HEK293 (cell line): Measurements from ENCODE around the gene PIGL.

Experiments used
- CTCF ChIA-PET: fragments of 350-600 bp; formaldehyde crosslinking; extraction: SDS; loops from one replicate; lab custom pipeline; 2021; ENCODE audit warnings: antibody characterized with exemption; lab: Yijun Ruan, JAX
- POLR2A ChIA-PET: fragments of 300-600 bp; formaldehyde crosslinking; extraction: SDS; loops from one replicate; lab custom pipeline; 2020; ENCODE audit warnings: antibody characterized with exemption, inconsistent platforms; lab: Yijun Ruan, JAX
- H3K27ac ChIP-seq: fragments of 200-500 bp; sonication (Bioruptor generic); 2 replicates; pipeline ENCODE4 v1.5.1; 2014; ENCODE audit warnings: low read depth, low read length, control low read depth, inconsistent platforms; ENCODE audit errors: extremely low read depth
- H3K36me3 ChIP-seq, 2 experiments: fragments of 200-500 bp in 1 of 2; sonication (Bioruptor generic) in 1 of 2; 1 replicate in 1 of 2; 2 replicates in 1 of 2; pipeline ENCODE4 v1.5.1; 2014 to 2017; ENCODE audit warnings: inconsistent platforms in 2 of 2, low read length in 2 of 2; ENCODE audit not compliant: control insufficient read depth in 2 of 2, insufficient read depth in 1 of 2
- H3K4me1 ChIP-seq: fragments of 200-500 bp; sonication (Bioruptor generic); 2 replicates; pipeline ENCODE4 v1.5.1; 2014; ENCODE audit warnings: mild to moderate bottlenecking, low read length, inconsistent platforms; ENCODE audit not compliant: control insufficient read depth, insufficient read depth
- H3K4me3 ChIP-seq: 2 replicates; pipeline ENCODE4 v1.5.1; 2011; ENCODE audit warnings: low read depth, mild to moderate bottlenecking, control low read depth, low read length, moderate library complexity
- H3K9me3 ChIP-seq: fragments of 200-500 bp; sonication (Bioruptor generic); 2 replicates; pipeline ENCODE4 v1.5.1; 2014; ENCODE audit warnings: low read depth, low read length, inconsistent platforms; ENCODE audit not compliant: control insufficient read depth, insufficient read depth
- BCL11A ChIP-seq: fragments of 450-650 bp; formaldehyde crosslinking; IDR thresholded peaks from 2 replicates; pipeline ENCODE4 v1.5.1; 2016; ENCODE audit warnings: low read depth, missing biosample characterization, missing genetic modification characterization
- IKZF3 ChIP-seq: fragments of 450-650 bp; IDR thresholded peaks from 2 replicates; pipeline ENCODE4 v1.5.0; 2018; ENCODE audit warnings: missing biosample characterization, mild to moderate bottlenecking, missing genetic modification characterization, moderate library complexity
- KLF7 ChIP-seq: fragments of 450-650 bp; formaldehyde crosslinking; IDR thresholded peaks from 2 replicates; pipeline ENCODE4 v1.5.1; 2016; ENCODE audit warnings: missing biosample characterization, missing genetic modification characterization, borderline replicate concordance
- REPIN1 ChIP-seq: fragments of 450-650 bp; formaldehyde crosslinking; IDR thresholded peaks from 2 replicates; pipeline ENCODE4 v1.5.1; 2017; ENCODE audit warnings: missing biosample characterization, missing genetic modification characterization, low read depth
- WT1 ChIP-seq: fragments of 450-650 bp; formaldehyde crosslinking; IDR thresholded peaks from 2 replicates; pipeline ENCODE4 v1.5.1; 2016; ENCODE audit warnings: missing biosample characterization, missing genetic modification characterization
- ZBTB1 ChIP-seq: fragments of 450-650 bp; formaldehyde crosslinking; IDR thresholded peaks from 2 replicates; pipeline ENCODE4 v1.5.1; 2016; ENCODE audit warnings: missing biosample characterization, missing genetic modification characterization
- ZFP41 ChIP-seq: fragments of 450-650 bp; formaldehyde crosslinking; IDR thresholded peaks from 2 replicates; pipeline ENCODE4 v1.5.1; 2016; ENCODE audit warnings: missing biosample characterization, missing genetic modification characterization, borderline replicate concordance
- ZNF140 ChIP-seq: fragments of 450-650 bp; formaldehyde crosslinking; IDR thresholded peaks from 2 replicates; pipeline ENCODE4 v1.5.1; 2016; ENCODE audit warnings: missing biosample characterization, missing genetic modification characterization
- ZNF146 ChIP-seq: fragments of 450-650 bp; formaldehyde crosslinking; IDR thresholded peaks from 2 replicates; pipeline ENCODE4 v1.5.1; 2016; ENCODE audit warnings: missing biosample characterization, missing genetic modification characterization
- ZNF184 ChIP-seq: fragments of 450-650 bp; IDR thresholded peaks from 2 replicates; pipeline ENCODE4 v1.5.1; 2018; ENCODE audit warnings: missing biosample characterization, mild to moderate bottlenecking, missing genetic modification characterization
- ZNF211 ChIP-seq: fragments of 450-650 bp; formaldehyde crosslinking; IDR thresholded peaks from 2 replicates; pipeline ENCODE4 v1.5.1; 2016; ENCODE audit warnings: low read depth, missing biosample characterization, missing genetic modification characterization
- ZNF324 ChIP-seq: fragments of 450-650 bp; formaldehyde crosslinking; IDR thresholded peaks from 2 replicates; pipeline ENCODE4 v1.5.1; 2016; ENCODE audit warnings: missing biosample characterization, missing genetic modification characterization
- ZNF596 ChIP-seq: fragments of 450-650 bp; IDR thresholded peaks from 2 replicates; pipeline ENCODE4 v1.5.0; 2018; ENCODE audit warnings: missing biosample characterization, mild to moderate bottlenecking, missing genetic modification characterization, moderate library complexity
- ZNF654 ChIP-seq: fragments of 450-650 bp; formaldehyde crosslinking; IDR thresholded peaks from 2 replicates; pipeline ENCODE4 v1.5.1; 2016; ENCODE audit warnings: low read depth, missing biosample characterization, missing genetic modification characterization
- ZNF658 ChIP-seq: fragments of 450-650 bp; formaldehyde crosslinking; IDR thresholded peaks from 2 replicates; pipeline ENCODE4; 2016; ENCODE audit warnings: missing biosample characterization, missing genetic modification characterization
- ZNF664 ChIP-seq: fragments of 450-650 bp; formaldehyde crosslinking; IDR thresholded peaks from 2 replicates; pipeline ENCODE4 v1.5.1; 2016; ENCODE audit warnings: missing biosample characterization, missing genetic modification characterization
- ZNF670 ChIP-seq: fragments of 450-650 bp; formaldehyde crosslinking; IDR thresholded peaks from 2 replicates; pipeline ENCODE4 v1.5.1; 2016; ENCODE audit warnings: missing biosample characterization, missing genetic modification characterization, low read depth
- ZNF707 ChIP-seq: fragments of 450-650 bp; formaldehyde crosslinking; IDR thresholded peaks from 2 replicates; pipeline ENCODE4 v1.5.1; 2016; ENCODE audit warnings: missing biosample characterization, missing genetic modification characterization
- ZNF76 ChIP-seq: fragments of 450-650 bp; formaldehyde crosslinking; IDR thresholded peaks from 2 replicates; pipeline ENCODE4; 2016; ENCODE audit warnings: low read depth, missing biosample characterization, missing genetic modification characterization, borderline replicate concordance
- TF ChIP-seq, protein P1 (sequence below): fragments of 450-650 bp; formaldehyde crosslinking; IDR thresholded peaks from 2 replicates; pipeline ENCODE4 v1.5.1; 2016; ENCODE audit warnings: missing biosample characterization, missing genetic modification characterization
- TF ChIP-seq, protein P2 (sequence below): fragments of 450-650 bp; formaldehyde crosslinking; IDR thresholded peaks from 2 replicates; pipeline ENCODE4 v1.5.1; 2016; ENCODE audit warnings: missing biosample characterization, missing genetic modification characterization
- TF ChIP-seq, protein P3 (sequence below): fragments of 450-650 bp; formaldehyde crosslinking; IDR thresholded peaks from 2 replicates; pipeline ENCODE4 v1.5.1; 2016; ENCODE audit warnings: missing biosample characterization, missing genetic modification characterization

The PIGL gene

DNA sequence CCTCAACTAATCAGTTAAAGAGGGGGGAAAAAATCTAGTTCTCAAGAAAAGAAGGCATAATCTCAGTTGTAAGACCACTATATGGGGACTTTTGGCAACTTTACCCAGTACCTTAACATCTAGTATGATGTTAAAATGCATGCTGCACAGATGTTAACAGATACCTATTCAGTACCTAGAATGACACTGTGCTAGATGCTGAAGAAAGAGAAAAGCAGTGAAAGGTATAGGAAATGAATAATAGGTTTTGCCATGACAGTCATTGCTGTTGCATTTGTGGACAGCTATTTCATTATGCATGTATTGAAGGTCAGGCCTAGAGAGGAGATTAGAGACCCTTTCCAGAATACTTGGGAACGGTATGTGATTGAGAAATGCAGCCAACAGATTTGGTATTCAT, 34.5 kb downstream of the PIGL start:
- peaks cover 2% of the 10 kb centered on the region; the same call in 1 of the 2 replicates for H3K4me1 ChIP-seq
- CTCF ChIA-PET, result interaction anchor here (0.6 kb wide), 2 partner anchors 45 to 52 kb away, joined by 3 to 4 read pairs; no protein-coding TSS in a partner anchor
- TF ChIP-seq KLF7 (tag by site-specific recombination) (no peak), ZFP41 (tag by site-specific recombination) (no peak), REPIN1 (tag by site-specific recombination) (no peak), ZNF596 (no peak), BCL11A (tag by site-specific recombination) (no peak), ZNF76 (tag by site-specific recombination) (no peak), ZNF211 (tag by site-specific recombination) (no peak), WT1 (tag by site-specific recombination) (no peak), ZNF707 (tag by site-specific recombination) (no peak), ZNF664 (tag by site-specific recombination) (no peak)
- TF ChIP-seq, protein P1, sequence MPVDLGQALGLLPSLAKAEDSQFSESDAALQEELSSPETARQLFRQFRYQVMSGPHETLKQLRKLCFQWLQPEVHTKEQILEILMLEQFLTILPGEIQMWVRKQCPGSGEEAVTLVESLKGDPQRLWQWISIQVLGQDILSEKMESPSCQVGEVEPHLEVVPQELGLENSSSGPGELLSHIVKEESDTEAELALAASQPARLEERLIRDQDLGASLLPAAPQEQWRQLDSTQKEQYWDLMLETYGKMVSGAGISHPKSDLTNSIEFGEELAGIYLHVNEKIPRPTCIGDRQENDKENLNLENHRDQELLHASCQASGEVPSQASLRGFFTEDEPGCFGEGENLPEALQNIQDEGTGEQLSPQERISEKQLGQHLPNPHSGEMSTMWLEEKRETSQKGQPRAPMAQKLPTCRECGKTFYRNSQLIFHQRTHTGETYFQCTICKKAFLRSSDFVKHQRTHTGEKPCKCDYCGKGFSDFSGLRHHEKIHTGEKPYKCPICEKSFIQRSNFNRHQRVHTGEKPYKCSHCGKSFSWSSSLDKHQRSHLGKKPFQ (tag by site-specific recombination), result no peak
- TF ChIP-seq, protein P2, sequence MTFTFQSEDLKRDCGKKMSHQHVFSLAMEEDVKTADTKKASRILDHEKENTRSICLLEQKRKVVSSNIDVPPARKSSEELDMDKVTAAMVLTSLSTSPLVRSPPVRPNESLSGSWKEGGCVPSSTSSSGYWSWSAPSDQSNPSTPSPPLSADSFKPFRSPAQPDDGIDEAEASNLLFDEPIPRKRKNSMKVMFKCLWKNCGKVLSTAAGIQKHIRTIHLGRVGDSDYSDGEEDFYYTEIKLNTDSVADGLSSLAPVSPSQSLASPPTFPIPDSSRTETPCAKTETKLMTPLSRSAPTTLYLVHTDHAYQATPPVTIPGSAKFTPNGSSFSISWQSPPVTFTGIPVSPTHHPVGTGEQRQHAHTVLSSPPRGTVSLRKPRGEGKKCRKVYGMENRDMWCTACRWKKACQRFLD (tag by site-specific recombination), result no peak
- peaks cover 0 to 3% of the 10 kb centered on the region in 2 experiments; a peak in 2 of 3 replicates for H3K36me3 ChIP-seq
- no peak overlapping the region for H3K4me3 ChIP-seq
- no peak overlapping the region for H3K27ac ChIP-seq
- POLR2A ChIA-PET, result interaction anchor here (1.5 kb wide), 1 partner anchor 9 kb away, joined by 5 read pairs; no protein-coding TSS in a partner anchor
- no peaks in the 10 kb centered on the region for H3K9me3 ChIP-seq

DNA sequence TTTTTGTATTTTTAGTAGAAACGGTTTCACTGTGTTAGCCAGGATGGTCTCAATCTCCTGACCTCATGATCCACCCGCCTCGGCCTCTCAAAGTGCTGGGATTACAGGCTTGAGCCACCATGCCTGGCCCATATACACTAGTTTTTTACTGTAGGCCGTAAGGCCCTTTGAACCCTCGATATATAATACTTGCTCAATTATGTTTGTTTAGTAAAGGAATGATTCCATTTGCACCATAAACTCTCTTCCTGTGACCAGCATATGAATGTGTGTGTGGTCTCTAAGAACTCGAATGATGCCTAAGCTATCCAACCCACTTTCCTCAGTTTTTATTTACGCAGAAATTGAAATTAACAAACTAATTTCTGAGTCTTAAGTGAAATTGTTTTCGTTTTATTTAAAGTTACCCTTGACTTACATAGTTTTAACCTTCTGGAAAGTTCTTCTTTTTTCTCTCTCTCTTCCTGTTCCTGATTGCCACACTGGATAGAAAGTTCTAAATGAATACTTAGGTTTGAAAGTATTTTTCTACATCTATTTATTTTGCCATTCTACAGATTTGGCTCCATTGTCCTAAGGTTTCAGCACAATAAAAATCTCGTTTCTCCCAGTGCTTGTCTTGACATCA, 37.9 kb downstream of the PIGL start:
- H3K36me3 ChIP-seq, result peaks cover 0 to 4% of the 10 kb centered on the region in 2 experiments; a peak in 2 of 3 replicates
- no peak overlapping the region for H3K4me3 ChIP-seq
- ChIA-PET POLR2A (no interaction called here), CTCF (no interaction called here)
- H3K27ac ChIP-seq, result no peak overlapping the region
- TF ChIP-seq IKZF3 (tag by site-specific recombination) (no peak), ZNF324 (tag by site-specific recombination) (no peak), ZNF664 (tag by site-specific recombination) (no peak), ZNF658 (tag by site-specific recombination) (no peak), ZNF670 (tag by site-specific recombination) (no peak), ZNF140 (no peak), ZBTB1 (tag by site-specific recombination) (no peak), ZNF146 (tag by site-specific recombination) (no peak), ZNF211 (tag by site-specific recombination) (no peak), ZNF184 (tag by site-specific recombination) (no peak), ZNF707 (tag by site-specific recombination) (no peak), ZNF654 (no peak)
- TF ChIP-seq, protein P3, sequence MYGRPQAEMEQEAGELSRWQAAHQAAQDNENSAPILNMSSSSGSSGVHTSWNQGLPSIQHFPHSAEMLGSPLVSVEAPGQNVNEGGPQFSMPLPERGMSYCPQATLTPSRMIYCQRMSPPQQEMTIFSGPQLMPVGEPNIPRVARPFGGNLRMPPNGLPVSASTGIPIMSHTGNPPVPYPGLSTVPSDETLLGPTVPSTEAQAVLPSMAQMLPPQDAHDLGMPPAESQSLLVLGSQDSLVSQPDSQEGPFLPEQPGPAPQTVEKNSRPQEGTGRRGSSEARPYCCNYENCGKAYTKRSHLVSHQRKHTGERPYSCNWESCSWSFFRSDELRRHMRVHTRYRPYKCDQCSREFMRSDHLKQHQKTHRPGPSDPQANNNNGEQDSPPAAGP (tag by site-specific recombination), result no peak
- no peaks in the 10 kb centered on the region for H3K9me3 ChIP-seq
- H3K4me1 ChIP-seq, result peaks cover 2% of the 10 kb centered on the region; the same call in 1 of the 2 replicates
